PC-9 (cell line): ENCODE results near the gene RPTOR. TPM values are rescaled to one million over a fixed set of nuclear protein-coding genes. Genes with fewer than 3 reads are reported as not detected.

Source experiments
- BruUV-seq: library from RNA; stranded (reverse); fragments of 400-500 nt; replicated peaks from 2 replicates; lab custom pipeline; 2021; lab: Mats Ljungman, UMichigan
- CTCF ChIA-PET: fragments of 300-600 bp; sonication (Branson Sonifier 250); formaldehyde crosslinking; loops from one replicate; lab custom pipeline; 2022; ENCODE audit warnings: antibody characterized with exemption; lab: Charles Lee
- POLR2A ChIA-PET: fragments of 300-600 bp; sonication (Branson Sonifier 250); formaldehyde crosslinking; loops from one replicate; lab custom pipeline; 2022; ENCODE audit warnings: antibody characterized with exemption; ENCODE audit not compliant: unreplicated experiment; lab: Charles Lee
- DNase-seq, 2 experiments: peaks; one replicate each; pipeline versions ENCODE4 v3.0.0 to v3.0.0-alpha.2; 2015 to 2022; ENCODE audit warnings: mixed read lengths in 1 of 2
- H2AFZ ChIP-seq: fragments of 200-600 bp; sonication (generic); 2 replicates; pipeline ENCODE4 v1.8.1; 2017; ENCODE audit warnings: antibody characterized with exemption
- H3F3A ChIP-seq: fragments of 200-600 bp; sonication (generic); 2 replicates; pipeline ENCODE4 v1.8.1; 2017; ENCODE audit warnings: antibody characterized with exemption, mild to moderate bottlenecking, low read depth; ENCODE audit not compliant: insufficient read depth
- H3K27ac ChIP-seq: fragments of 200-600 bp; sonication (generic); 2 replicates; pipeline ENCODE4 v1.6.1; 2016; ENCODE audit warnings: mixed run types
- H3K27me3 ChIP-seq: fragments of 200-600 bp; sonication (generic); 2 replicates; pipeline ENCODE4 v1.6.1; 2016; ENCODE audit warnings: low read depth, mixed run types; ENCODE audit not compliant: insufficient read depth
- H3K36me3 ChIP-seq: fragments of 200-600 bp; sonication (generic); 2 replicates; pipeline ENCODE4 v1.6.1; 2016; ENCODE audit warnings: low read depth, mixed run types
- H3K4me1 ChIP-seq: fragments of 200-600 bp; sonication (generic); replicated peaks from 2 replicates; pipeline ENCODE4 v1.6.1; 2016; ENCODE audit warnings: mixed run types; ENCODE audit not compliant: insufficient read depth
- H3K4me2 ChIP-seq: fragments of 200-600 bp; sonication (generic); 2 replicates; pipeline ENCODE4 v1.6.1; 2017; ENCODE audit warnings: mixed run types
- H3K4me3 ChIP-seq: fragments of 200-600 bp; sonication (generic); 2 replicates; pipeline ENCODE4 v1.6.1; 2016; ENCODE audit warnings: mixed run types
- H3K79me2 ChIP-seq: fragments of 200-600 bp; sonication (generic); 2 replicates; pipeline ENCODE4 v1.6.1; 2017; ENCODE audit warnings: low read depth, mixed run types
- H3K9me2 ChIP-seq: fragments of 200-600 bp; sonication (generic); 2 replicates; pipeline ENCODE4 v1.8.1; 2017; ENCODE audit warnings: mild to moderate bottlenecking; ENCODE audit not compliant: insufficient read depth
- H3K9me3 ChIP-seq: fragments of 200-600 bp; sonication (generic); 2 replicates; pipeline ENCODE4 v1.8.1; 2016; ENCODE audit warnings: low read depth; ENCODE audit not compliant: insufficient read depth
- H4K20me1 ChIP-seq: fragments of 200-600 bp; sonication (generic); 2 replicates; pipeline ENCODE4 v1.8.1; 2017; ENCODE audit not compliant: insufficient read depth
- CTCF ChIP-seq: fragments of 200-600 bp; sonication (generic); conservative IDR thresholded peaks from 2 replicates; pipeline ENCODE4 v1.6.1; 2017; ENCODE audit warnings: mixed run types, antibody characterized with exemption, mild to moderate bottlenecking, moderate library complexity
- EZH2 ChIP-seq: fragments of 200-600 bp; sonication (generic); IDR thresholded peaks from 2 replicates; pipeline ENCODE4 v1.8.0; 2017; ENCODE audit warnings: antibody characterized with exemption, low read depth
- intact Hi-C: fragments of 100-400 bp; cut with micrococcal nuclease; formaldehyde crosslinking; loops from one replicate; pipeline ENCODE4 v1.10.0; 2022; ENCODE audit not compliant: unreplicated experiment
- total RNA-seq: library from RNA; stranded (reverse); gene quantifications from 2 replicates; pipeline ENCODE4 v1.2.3, GENCODE V29; 2021

The RPTOR gene
- total RNA-seq, 1 experiment from 2014 or later: 50.8 TPM

GRCh38 chr17:80790021-80790765 is 245.6 kb downstream of the RPTOR start:
- Histone ChIP-seq H3K9me3 (no peaks in the 10 kb centered on the region; the same call in 1 of the 2 replicates), H3K4me3 (no peak overlapping the region), H2AFZ (no peak overlapping the region), H4K20me1 (no peaks in the 10 kb centered on the region), H3K27ac (peak overlapping the region; percentile 72), H3K4me2 (peak overlapping the region; percentile 24; the same call in 1 of the 2 replicates), H3K36me3 (no peaks in the 10 kb centered on the region), H3K9me2 (no peaks in the 10 kb centered on the region), H3F3A (peaks cover 7% of the 10 kb centered on the region; the same call in 1 of the 2 replicates), H3K27me3 (no peaks in the 10 kb centered on the region), H3K4me1 (peaks cover 46% of the 10 kb centered on the region), H3K79me2 (0 out of 2 replicates have a peak, but pooled peaks cover 5% of the 10 kb centered on the region)
- ChIA-PET CTCF (no interaction called here), POLR2A (interaction anchor here (0.6 kb wide), 1 partner anchor 255 kb away, joined by 4 read pairs; no protein-coding TSS in a partner anchor)
- no TSS peak for BruUV-seq
- intact Hi-C loops: no loop called here
- TF ChIP-seq CTCF (no peak), EZH2 (no peak)
- DNase-seq: no peak

DNA sequence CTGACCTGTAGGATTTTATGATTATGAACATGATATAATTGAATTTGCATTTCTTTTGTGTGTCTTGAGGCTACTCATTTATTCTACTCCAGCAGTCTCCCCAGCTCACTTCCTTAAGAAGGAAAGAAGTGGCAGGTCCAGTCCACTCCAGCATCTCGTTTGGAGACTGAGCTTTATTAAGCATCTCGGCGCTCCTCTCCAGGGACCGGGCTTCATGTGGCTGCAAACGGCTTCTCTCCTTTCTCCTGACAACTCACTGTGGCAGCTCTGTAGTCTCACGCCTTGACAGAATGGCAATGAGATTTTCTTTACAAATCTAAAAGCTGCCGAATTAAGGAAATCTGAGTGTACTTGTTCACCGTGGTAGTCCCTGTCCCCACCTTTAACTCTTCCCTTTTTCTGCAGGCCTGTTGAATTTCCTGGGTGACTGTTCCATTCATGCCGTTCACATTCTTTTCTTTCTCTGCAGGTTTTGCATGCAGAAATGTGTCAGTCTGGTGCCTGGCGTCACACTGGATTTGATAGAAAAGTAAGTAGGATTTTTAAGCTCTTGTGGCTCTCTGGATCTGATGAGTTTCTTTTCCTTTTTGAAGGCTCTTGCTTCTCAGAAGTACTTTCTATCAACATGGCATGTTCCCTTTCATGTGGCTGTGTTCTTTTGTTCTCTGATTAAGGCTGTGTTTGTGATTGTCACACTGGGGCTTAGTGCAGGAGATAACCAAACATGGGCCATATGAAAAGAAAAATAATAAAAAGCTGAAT is 246.5 kb downstream of the RPTOR start:
- H3K4me1 ChIP-seq: peaks cover 46% of the 10 kb centered on the region
- TSS peak; percentile 77 for BruUV-seq
- no peaks in the 10 kb centered on the region for H3K27me3 ChIP-seq
- H3K4me2 ChIP-seq: peak overlapping the region; percentile 68
- H3K79me2 ChIP-seq: 0 out of 2 replicates have a peak, but pooled peaks cover 5% of the 10 kb centered on the region
- peaks cover 7% of the 10 kb centered on the region; the same call in 1 of the 2 replicates for H3F3A ChIP-seq
- no peak overlapping the region for H2AFZ ChIP-seq
- no peaks in the 10 kb centered on the region for H4K20me1 ChIP-seq
- no peaks in the 10 kb centered on the region; the same call in 1 of the 2 replicates for H3K9me3 ChIP-seq
- H3K9me2 ChIP-seq: no peaks in the 10 kb centered on the region
- ChIA-PET CTCF (no interaction called here), POLR2A (interaction anchor here (0.6 to 1.1 kb wide), 6 partner anchors 30 to 797 kb away, joined by 4 to 11 read pairs (median 4); no protein-coding TSS in a partner anchor)
- H3K27ac ChIP-seq: peak overlapping the region; percentile 77
- no peaks in the 10 kb centered on the region for H3K36me3 ChIP-seq
- peak overlapping the region; percentile 26; the same call in 1 of the 2 replicates for H3K4me3 ChIP-seq
- no peak for TF ChIP-seq CTCF
- no peak for TF ChIP-seq EZH2
- intact Hi-C loops: no loop called here
- DNase-seq: no peak

DNA sequence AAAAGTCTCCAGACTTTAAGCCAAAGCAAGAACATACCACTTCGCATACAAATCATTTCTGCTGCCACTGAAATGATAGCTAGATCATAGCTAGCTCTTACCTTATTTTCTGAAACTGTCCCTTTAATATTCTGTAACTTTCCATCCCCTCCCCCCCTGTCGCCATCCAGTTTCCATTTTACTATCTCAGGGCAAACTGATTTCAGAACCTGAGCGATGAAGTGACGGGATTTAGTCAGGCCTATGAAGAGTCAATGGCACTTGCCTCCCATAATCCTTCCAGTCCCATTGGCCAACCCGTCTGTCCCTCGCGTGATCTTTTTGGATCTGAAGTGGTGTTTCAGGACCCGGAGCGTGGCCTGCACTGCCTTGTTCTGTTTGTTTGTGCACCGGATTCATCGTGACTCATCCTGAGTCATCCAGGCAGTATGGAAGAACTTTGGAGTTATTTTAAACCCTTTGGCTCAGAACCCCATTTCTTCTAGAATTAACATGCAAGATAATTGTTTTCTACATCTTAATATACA is 247.2 kb downstream of the RPTOR start:
- intact Hi-C loops: no loop called here
- no TSS peak for BruUV-seq
- H3K4me1 ChIP-seq: peaks cover 46% of the 10 kb centered on the region

More for the DNA sequence above, 247.2 kb downstream of the RPTOR start:
- no peak overlapping the region for H2AFZ ChIP-seq
- H3K9me3 ChIP-seq: no peaks in the 10 kb centered on the region; the same call in 1 of the 2 replicates
- H3K4me3 ChIP-seq: peak overlapping the region; percentile 26; the same call in 1 of the 2 replicates
- DNase-seq: peak; percentile 82 to 88
- peaks cover 7% of the 10 kb centered on the region; the same call in 1 of the 2 replicates for H3F3A ChIP-seq
- H4K20me1 ChIP-seq: no peaks in the 10 kb centered on the region
- H3K79me2 ChIP-seq: 0 out of 2 replicates have a peak, but pooled peaks cover 5% of the 10 kb centered on the region
- TF ChIP-seq EZH2 (no peak), CTCF (no peak)
- H3K9me2 ChIP-seq: no peaks in the 10 kb centered on the region
- H3K36me3 ChIP-seq: no peaks in the 10 kb centered on the region
- H3K4me2 ChIP-seq: peak overlapping the region; percentile 68
- ChIA-PET POLR2A (interaction anchor here (0.6 to 1.1 kb wide), 6 partner anchors 31 to 798 kb away, joined by 4 to 11 read pairs (median 5); no protein-coding TSS in a partner anchor), CTCF (no interaction called here)
- H3K27ac ChIP-seq: peak overlapping the region; percentile 77
- H3K27me3 ChIP-seq: no peaks in the 10 kb centered on the region
